Measurements from ENCODE around the gene CEP95. TPM values are rescaled to one million over a fixed set of nuclear protein-coding genes. Genes with fewer than 3 reads are reported as not detected.
A peak's percentile ranks its signal among the peaks of the same experiment; 100 is the strongest.

The CEP95 gene
- total and polyA plus RNA-seq, 2 donors (not counting 1 experiment from before 2014, with no cell fraction given), result 16.6 to 24.8 TPM

- Histone ChIP-seq H3K9me3 (ENCODE audit: control insufficient read depth, insufficient read depth, low read depth, low read length) (no peaks in the 10 kb centered on the region), H3K36me3 (ENCODE audit: control insufficient read depth, insufficient read depth, low read length) (peaks cover 29% of the 10 kb centered on the region), H2AFZ (ENCODE audit: low read length) (no peak overlapping the region), H3K27me3 (ENCODE audit: control insufficient read depth, insufficient read depth, low read length) (no peaks in the 10 kb centered on the region), H3K9ac (ENCODE audit: insufficient read depth, low read length) (no peak overlapping the region), H3K27ac (ENCODE audit: insufficient read depth, low read length) (peak overlapping the region; percentile 30), H4K20me1 (ENCODE audit: control insufficient read depth, extremely low read depth, insufficient read depth, low read length) (peaks cover 15% of the 10 kb centered on the region), H3K4me1 (ENCODE audit: control insufficient read depth, extremely low read depth, insufficient read depth, low read length) (peaks cover 12% of the 10 kb centered on the region), H3K4me2 (ENCODE audit: extremely low read depth, insufficient read depth, low read length) (peak overlapping the region; percentile 17), H3K79me2 (ENCODE audit: control insufficient read depth, insufficient read depth, low read length) (peaks cover 66% of the 10 kb centered on the region), H3K4me3 (replicated peaks in 1 of 4; ENCODE audit: control extremely low read depth in 1 of 4, insufficient read depth in 1 of 4, low read depth in 3 of 4, low read length in 4 of 4) (no peak overlapping the region)
- TF ChIP-seq, protein P1, sequence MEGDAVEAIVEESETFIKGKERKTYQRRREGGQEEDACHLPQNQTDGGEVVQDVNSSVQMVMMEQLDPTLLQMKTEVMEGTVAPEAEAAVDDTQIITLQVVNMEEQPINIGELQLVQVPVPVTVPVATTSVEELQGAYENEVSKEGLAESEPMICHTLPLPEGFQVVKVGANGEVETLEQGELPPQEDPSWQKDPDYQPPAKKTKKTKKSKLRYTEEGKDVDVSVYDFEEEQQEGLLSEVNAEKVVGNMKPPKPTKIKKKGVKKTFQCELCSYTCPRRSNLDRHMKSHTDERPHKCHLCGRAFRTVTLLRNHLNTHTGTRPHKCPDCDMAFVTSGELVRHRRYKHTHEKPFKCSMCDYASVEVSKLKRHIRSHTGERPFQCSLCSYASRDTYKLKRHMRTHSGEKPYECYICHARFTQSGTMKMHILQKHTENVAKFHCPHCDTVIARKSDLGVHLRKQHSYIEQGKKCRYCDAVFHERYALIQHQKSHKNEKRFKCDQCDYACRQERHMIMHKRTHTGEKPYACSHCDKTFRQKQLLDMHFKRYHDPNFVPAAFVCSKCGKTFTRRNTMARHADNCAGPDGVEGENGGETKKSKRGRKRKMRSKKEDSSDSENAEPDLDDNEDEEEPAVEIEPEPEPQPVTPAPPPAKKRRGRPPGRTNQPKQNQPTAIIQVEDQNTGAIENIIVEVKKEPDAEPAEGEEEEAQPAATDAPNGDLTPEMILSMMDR (conservative IDR thresholded peaks at IDR 0.05 in 1 of 2, IDR thresholded peaks at IDR 0.05 in 1 of 2; ENCODE audit: low read depth in 1 of 2, low read length in 2 of 2), result no peak
- no peak for TF ChIP-seq EZH2 (IDR thresholded peaks at IDR 0.05; ENCODE audit: low read length, missing control alignments)
- DNase-seq (ENCODE audit: low read depth in 2 of 2), result no peak
These were observed 5.7 kb upstream of the CEP95 start for GRCh38 chr17:64500862-64501765.

DNA sequence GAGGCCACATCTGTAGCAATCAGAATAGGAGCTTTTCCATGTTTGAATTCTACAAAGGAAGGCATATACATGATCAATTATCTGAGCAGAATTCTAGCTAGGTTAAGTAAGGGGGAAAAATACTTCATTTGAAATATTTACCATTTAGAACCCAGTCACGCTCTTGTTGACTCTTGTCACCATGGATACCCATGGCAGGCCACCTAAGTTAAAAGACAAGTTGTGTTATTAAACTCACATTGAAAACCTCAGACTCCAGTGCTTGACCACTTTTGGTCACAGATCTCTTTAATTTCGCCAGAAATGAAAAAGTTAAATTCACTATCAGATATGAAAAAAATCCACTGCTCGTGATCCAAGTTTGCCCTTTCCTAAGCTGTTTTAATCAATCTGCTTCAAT is 4.8 kb upstream of the CEP95 start:
- no peak for TF ChIP-seq EZH2 (IDR thresholded peaks at IDR 0.05; ENCODE audit: low read length, missing control alignments)
- TF ChIP-seq, protein P1 (conservative IDR thresholded peaks at IDR 0.05 in 1 of 2, IDR thresholded peaks at IDR 0.05 in 1 of 2; ENCODE audit: low read depth in 1 of 2, low read length in 2 of 2), result no peak
- Histone ChIP-seq H2AFZ (ENCODE audit: low read length) (no peak overlapping the region), H3K27me3 (ENCODE audit: control insufficient read depth, insufficient read depth, low read length) (no peaks in the 10 kb centered on the region), H3K79me2 (ENCODE audit: control insufficient read depth, insufficient read depth, low read length) (peaks cover 62% of the 10 kb centered on the region), H3K27ac (ENCODE audit: insufficient read depth, low read length) (peak overlapping the region; percentile 30), H3K4me2 (ENCODE audit: extremely low read depth, insufficient read depth, low read length) (peak overlapping the region; percentile 46), H3K9me3 (ENCODE audit: control insufficient read depth, insufficient read depth, low read depth, low read length) (no peaks in the 10 kb centered on the region), H3K4me3 (replicated peaks in 1 of 4; ENCODE audit: control extremely low read depth in 1 of 4, insufficient read depth in 1 of 4, low read depth in 3 of 4, low read length in 4 of 4) (peak overlapping the region in 1 of 4 experiments; percentile 89), H3K9ac (ENCODE audit: insufficient read depth, low read length) (no peak overlapping the region), H3K4me1 (ENCODE audit: control insufficient read depth, extremely low read depth, insufficient read depth, low read length) (peaks cover 12% of the 10 kb centered on the region), H4K20me1 (ENCODE audit: control insufficient read depth, extremely low read depth, insufficient read depth, low read length) (peaks cover 15% of the 10 kb centered on the region), H3K36me3 (ENCODE audit: control insufficient read depth, insufficient read depth, low read length) (peaks cover 29% of the 10 kb centered on the region)
- DNase-seq (ENCODE audit: low read depth in 2 of 2), result no peak

GRCh38 chr17:64502809-64503208 is 4.0 kb upstream of the CEP95 start:
- Histone ChIP-seq H2AFZ (ENCODE audit: low read length) (no peak overlapping the region), H3K36me3 (ENCODE audit: control insufficient read depth, insufficient read depth, low read length) (peaks cover 29% of the 10 kb centered on the region), H3K79me2 (ENCODE audit: control insufficient read depth, insufficient read depth, low read length) (peaks cover 70% of the 10 kb centered on the region), H3K4me2 (ENCODE audit: extremely low read depth, insufficient read depth, low read length) (peak overlapping the region; percentile 71), H3K9ac (ENCODE audit: insufficient read depth, low read length) (no peak overlapping the region), H3K4me1 (ENCODE audit: control insufficient read depth, extremely low read depth, insufficient read depth, low read length) (peaks cover 12% of the 10 kb centered on the region), H4K20me1 (ENCODE audit: control insufficient read depth, extremely low read depth, insufficient read depth, low read length) (peaks cover 15% of the 10 kb centered on the region), H3K27ac (ENCODE audit: insufficient read depth, low read length) (peak overlapping the region; percentile 30), H3K4me3 (replicated peaks in 1 of 4; ENCODE audit: control extremely low read depth in 1 of 4, insufficient read depth in 1 of 4, low read depth in 3 of 4, low read length in 4 of 4) (peak overlapping the region in 3 of 4 experiments; percentile 12 to 89 (median 74)), H3K9me3 (ENCODE audit: control insufficient read depth, insufficient read depth, low read depth, low read length) (no peaks in the 10 kb centered on the region), H3K27me3 (ENCODE audit: control insufficient read depth, insufficient read depth, low read length) (no peaks in the 10 kb centered on the region)
- peak; percentile 28 to 59 for DNase-seq (ENCODE audit: low read depth in 2 of 2)
- TF ChIP-seq EZH2 (IDR thresholded peaks at IDR 0.05; ENCODE audit: low read length, missing control alignments), result no peak
- TF ChIP-seq, protein P1 (conservative IDR thresholded peaks at IDR 0.05 in 1 of 2, IDR thresholded peaks at IDR 0.05 in 1 of 2; ENCODE audit: low read depth in 1 of 2, low read length in 2 of 2), result no peak
